IMR-90 (cell line): ENCODE results near the gene NHSL2.

Experiments used
- CTCF ChIP-seq: conservative IDR thresholded peaks from 2 replicates; pipeline ENCODE4 v1.5.1; 2012; ENCODE audit warnings: mild to moderate bottlenecking, low read depth, low read length, improper control_type of control experiment
- FOS ChIP-seq: fragments of 150-350 bp; IDR thresholded peaks from 2 replicates; pipeline ENCODE4 v1.6.1; 2016; ENCODE audit warnings: low read depth, low read length
- POLR2A ChIP-seq: IDR thresholded peaks from 2 replicates; pipeline ENCODE4 v1.6.1; 2012; ENCODE audit warnings: mild to moderate bottlenecking, low read depth, low read length
- SMC3 ChIP-seq: fragments of 150-350 bp; IDR thresholded peaks from 2 replicates; pipeline ENCODE4 v1.6.1; 2016; ENCODE audit warnings: low read depth, mild to moderate bottlenecking, antibody characterized with exemption, low read length, moderate library complexity
- USF2 ChIP-seq: fragments of 150-350 bp; IDR thresholded peaks from 2 replicates; pipeline ENCODE4 v1.6.1; 2017; ENCODE audit warnings: mild to moderate bottlenecking, antibody characterized with exemption, low read length, low read depth

- TF ChIP-seq CTCF (no peak), FOS (no peak), SMC3 (no peak), USF2 (no peak), POLR2A (no peak)
Measured at GRCh38 chrX:72088761-72089160, 178.1 kb downstream of the NHSL2 start.
